Inferior parietal cortex (tissue), 1 donor: ENCODE data around the gene HIPK2.

Experiments
- DNase-seq: peaks from one replicate; pipeline ENCODE4 v3.0.0-alpha.2; 2016; ENCODE audit errors: extremely low spot score

The HIPK2 gene

GRCh38 chr7:139650429-139651100 is 127.2 kb downstream of the HIPK2 start:
- no peak for DNase-seq

GRCh38 chr7:139648941-139649425 is 128.8 kb downstream of the HIPK2 start:
- DNase-seq, result no peak

GRCh38 chr7:139648391-139648861 is 129.4 kb downstream of the HIPK2 start:
- DNase-seq, result no peak

- no peak for DNase-seq
Observed at GRCh38 chr7:139647814-139648390, 129.9 kb downstream of the HIPK2 start.

GRCh38 chr7:139647085-139647484 is 130.7 kb downstream of the HIPK2 start:
- no peak for DNase-seq

GRCh38 chr7:139646566-139646965 is 131.2 kb downstream of the HIPK2 start:
- DNase-seq, result peak; percentile 72

GRCh38 chr7:139645572-139646523 is 131.9 kb downstream of the HIPK2 start:
- DNase-seq, result peak; percentile 97

GRCh38 chr7:139643951-139644585 is 133.7 kb downstream of the HIPK2 start:
- no peak for DNase-seq

- no peak for DNase-seq
Observed at GRCh38 chr7:139642283-139642682, 135.5 kb downstream of the HIPK2 start.

- DNase-seq, result no peak
Observed at GRCh38 chr7:139641337-139641992, 136.3 kb downstream of the HIPK2 start.

GRCh38 chr7:139640681-139641080 is 137.1 kb downstream of the HIPK2 start:
- DNase-seq, result no peak

- DNase-seq, result no peak
Observed at GRCh38 chr7:139639563-139639962, 138.2 kb downstream of the HIPK2 start.

GRCh38 chr7:139635526-139636302 is 142.1 kb downstream of the HIPK2 start:
- no peak for DNase-seq

GRCh38 chr7:139634087-139634486 is 143.7 kb downstream of the HIPK2 start:
- no peak for DNase-seq

- DNase-seq, result no peak
Observed at GRCh38 chr7:139631520-139632031, 146.2 kb downstream of the HIPK2 start.

- DNase-seq, result no peak
Observed at GRCh38 chr7:139630643-139631519, 146.9 kb downstream of the HIPK2 start.

- no peak for DNase-seq
Observed at GRCh38 chr7:139629392-139630082, 148.3 kb downstream of the HIPK2 start.

GRCh38 chr7:139627831-139628230 is 150.0 kb downstream of the HIPK2 start:
- DNase-seq, result no peak

GRCh38 chr7:139626817-139627216 is 151.0 kb downstream of the HIPK2 start:
- no peak for DNase-seq
